HEK293 (cell line): ENCODE data around the gene GALNT13.

Experiments
- SETDB1 ChIP-seq: IDR thresholded peaks from one replicate; pipeline ENCODE4 v1.6.1; 2017; ENCODE audit warnings: mild to moderate bottlenecking, low read length, moderate library complexity, mixed read lengths; ENCODE audit not compliant: insufficient read length
- TCF7L2 ChIP-seq: IDR thresholded peaks from 2 replicates; pipeline ENCODE4 v1.6.1; 2011; ENCODE audit warnings: low read depth, mild to moderate bottlenecking, inconsistent platforms, low read length, moderate library complexity, borderline replicate concordance
- ZFP37 ChIP-seq: fragments of 450-650 bp; formaldehyde crosslinking; IDR thresholded peaks from 2 replicates; pipeline ENCODE4 v1.5.1; 2016; ENCODE audit warnings: missing biosample characterization, missing genetic modification characterization
- ZNF561 ChIP-seq: fragments of 450-650 bp; IDR thresholded peaks from 2 replicates; pipeline ENCODE4 v1.5.1; 2018; ENCODE audit warnings: missing biosample characterization, missing genetic modification characterization, borderline replicate concordance
- TF ChIP-seq, protein P1 (sequence below): fragments of 450-650 bp; formaldehyde crosslinking; IDR thresholded peaks from 2 replicates; pipeline ENCODE4 v1.5.1; 2016; ENCODE audit warnings: missing biosample characterization, missing genetic modification characterization
- TF ChIP-seq, protein P2 (sequence below): fragments of 450-650 bp; formaldehyde crosslinking; IDR thresholded peaks from 2 replicates; pipeline ENCODE4 v1.5.1; 2016; ENCODE audit warnings: missing biosample characterization, missing genetic modification characterization, low read depth
- TF ChIP-seq, protein P3 (sequence below): fragments of 450-650 bp; formaldehyde crosslinking; IDR thresholded peaks from 2 replicates; pipeline ENCODE4 v1.5.1; 2016; ENCODE audit warnings: missing biosample characterization, missing genetic modification characterization, borderline replicate concordance
- TF ChIP-seq, protein P4 (sequence below): fragments of 450-650 bp; formaldehyde crosslinking; IDR thresholded peaks from 2 replicates; pipeline ENCODE4 v1.5.1; 2016; ENCODE audit warnings: missing biosample characterization, missing genetic modification characterization

DNA sequence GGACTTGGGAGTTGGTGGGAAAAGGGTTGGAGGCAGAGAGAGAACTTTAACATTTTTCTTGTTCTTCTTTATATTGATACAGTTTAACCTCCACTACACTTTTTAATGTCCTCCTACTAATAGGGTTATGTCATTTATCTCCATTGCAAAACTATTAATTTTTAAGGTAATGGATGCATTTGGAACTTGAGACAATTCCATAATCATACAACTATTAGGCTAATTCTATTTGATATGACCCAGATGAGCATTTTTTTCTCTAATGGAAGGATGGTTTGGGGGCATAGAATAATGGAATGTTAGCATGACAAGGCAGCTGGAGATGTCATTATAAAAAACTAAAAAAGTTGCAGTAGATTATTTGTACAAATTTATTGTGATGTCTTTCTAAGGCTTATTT is 587.6 kb downstream of the GALNT13 start:
- TF ChIP-seq, protein P1, sequence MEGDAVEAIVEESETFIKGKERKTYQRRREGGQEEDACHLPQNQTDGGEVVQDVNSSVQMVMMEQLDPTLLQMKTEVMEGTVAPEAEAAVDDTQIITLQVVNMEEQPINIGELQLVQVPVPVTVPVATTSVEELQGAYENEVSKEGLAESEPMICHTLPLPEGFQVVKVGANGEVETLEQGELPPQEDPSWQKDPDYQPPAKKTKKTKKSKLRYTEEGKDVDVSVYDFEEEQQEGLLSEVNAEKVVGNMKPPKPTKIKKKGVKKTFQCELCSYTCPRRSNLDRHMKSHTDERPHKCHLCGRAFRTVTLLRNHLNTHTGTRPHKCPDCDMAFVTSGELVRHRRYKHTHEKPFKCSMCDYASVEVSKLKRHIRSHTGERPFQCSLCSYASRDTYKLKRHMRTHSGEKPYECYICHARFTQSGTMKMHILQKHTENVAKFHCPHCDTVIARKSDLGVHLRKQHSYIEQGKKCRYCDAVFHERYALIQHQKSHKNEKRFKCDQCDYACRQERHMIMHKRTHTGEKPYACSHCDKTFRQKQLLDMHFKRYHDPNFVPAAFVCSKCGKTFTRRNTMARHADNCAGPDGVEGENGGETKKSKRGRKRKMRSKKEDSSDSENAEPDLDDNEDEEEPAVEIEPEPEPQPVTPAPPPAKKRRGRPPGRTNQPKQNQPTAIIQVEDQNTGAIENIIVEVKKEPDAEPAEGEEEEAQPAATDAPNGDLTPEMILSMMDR: no peak
- TF ChIP-seq TCF7L2 (no peak), ZNF561 (tag by site-specific recombination) (no peak), SETDB1 (no peak), ZFP37 (tag by site-specific recombination) (no peak)
- TF ChIP-seq, protein P2, sequence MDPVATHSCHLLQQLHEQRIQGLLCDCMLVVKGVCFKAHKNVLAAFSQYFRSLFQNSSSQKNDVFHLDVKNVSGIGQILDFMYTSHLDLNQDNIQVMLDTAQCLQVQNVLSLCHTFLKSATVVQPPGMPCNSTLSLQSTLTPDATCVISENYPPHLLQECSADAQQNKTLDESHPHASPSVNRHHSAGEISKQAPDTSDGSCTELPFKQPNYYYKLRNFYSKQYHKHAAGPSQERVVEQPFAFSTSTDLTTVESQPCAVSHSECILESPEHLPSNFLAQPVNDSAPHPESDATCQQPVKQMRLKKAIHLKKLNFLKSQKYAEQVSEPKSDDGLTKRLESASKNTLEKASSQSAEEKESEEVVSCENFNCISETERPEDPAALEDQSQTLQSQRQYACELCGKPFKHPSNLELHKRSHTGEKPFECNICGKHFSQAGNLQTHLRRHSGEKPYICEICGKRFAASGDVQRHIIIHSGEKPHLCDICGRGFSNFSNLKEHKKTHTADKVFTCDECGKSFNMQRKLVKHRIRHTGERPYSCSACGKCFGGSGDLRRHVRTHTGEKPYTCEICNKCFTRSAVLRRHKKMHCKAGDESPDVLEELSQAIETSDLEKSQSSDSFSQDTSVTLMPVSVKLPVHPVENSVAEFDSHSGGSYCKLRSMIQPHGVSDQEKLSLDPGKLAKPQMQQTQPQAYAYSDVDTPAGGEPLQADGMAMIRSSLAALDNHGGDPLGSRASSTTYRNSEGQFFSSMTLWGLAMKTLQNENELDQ (tag by site-specific recombination): no peak
- TF ChIP-seq, protein P3, sequence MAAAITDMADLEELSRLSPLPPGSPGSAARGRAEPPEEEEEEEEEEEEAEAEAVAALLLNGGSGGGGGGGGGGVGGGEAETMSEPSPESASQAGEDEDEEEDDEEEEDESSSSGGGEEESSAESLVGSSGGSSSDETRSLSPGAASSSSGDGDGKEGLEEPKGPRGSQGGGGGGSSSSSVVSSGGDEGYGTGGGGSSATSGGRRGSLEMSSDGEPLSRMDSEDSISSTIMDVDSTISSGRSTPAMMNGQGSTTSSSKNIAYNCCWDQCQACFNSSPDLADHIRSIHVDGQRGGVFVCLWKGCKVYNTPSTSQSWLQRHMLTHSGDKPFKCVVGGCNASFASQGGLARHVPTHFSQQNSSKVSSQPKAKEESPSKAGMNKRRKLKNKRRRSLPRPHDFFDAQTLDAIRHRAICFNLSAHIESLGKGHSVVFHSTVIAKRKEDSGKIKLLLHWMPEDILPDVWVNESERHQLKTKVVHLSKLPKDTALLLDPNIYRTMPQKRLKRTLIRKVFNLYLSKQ: no peak
- TF ChIP-seq, protein P4, sequence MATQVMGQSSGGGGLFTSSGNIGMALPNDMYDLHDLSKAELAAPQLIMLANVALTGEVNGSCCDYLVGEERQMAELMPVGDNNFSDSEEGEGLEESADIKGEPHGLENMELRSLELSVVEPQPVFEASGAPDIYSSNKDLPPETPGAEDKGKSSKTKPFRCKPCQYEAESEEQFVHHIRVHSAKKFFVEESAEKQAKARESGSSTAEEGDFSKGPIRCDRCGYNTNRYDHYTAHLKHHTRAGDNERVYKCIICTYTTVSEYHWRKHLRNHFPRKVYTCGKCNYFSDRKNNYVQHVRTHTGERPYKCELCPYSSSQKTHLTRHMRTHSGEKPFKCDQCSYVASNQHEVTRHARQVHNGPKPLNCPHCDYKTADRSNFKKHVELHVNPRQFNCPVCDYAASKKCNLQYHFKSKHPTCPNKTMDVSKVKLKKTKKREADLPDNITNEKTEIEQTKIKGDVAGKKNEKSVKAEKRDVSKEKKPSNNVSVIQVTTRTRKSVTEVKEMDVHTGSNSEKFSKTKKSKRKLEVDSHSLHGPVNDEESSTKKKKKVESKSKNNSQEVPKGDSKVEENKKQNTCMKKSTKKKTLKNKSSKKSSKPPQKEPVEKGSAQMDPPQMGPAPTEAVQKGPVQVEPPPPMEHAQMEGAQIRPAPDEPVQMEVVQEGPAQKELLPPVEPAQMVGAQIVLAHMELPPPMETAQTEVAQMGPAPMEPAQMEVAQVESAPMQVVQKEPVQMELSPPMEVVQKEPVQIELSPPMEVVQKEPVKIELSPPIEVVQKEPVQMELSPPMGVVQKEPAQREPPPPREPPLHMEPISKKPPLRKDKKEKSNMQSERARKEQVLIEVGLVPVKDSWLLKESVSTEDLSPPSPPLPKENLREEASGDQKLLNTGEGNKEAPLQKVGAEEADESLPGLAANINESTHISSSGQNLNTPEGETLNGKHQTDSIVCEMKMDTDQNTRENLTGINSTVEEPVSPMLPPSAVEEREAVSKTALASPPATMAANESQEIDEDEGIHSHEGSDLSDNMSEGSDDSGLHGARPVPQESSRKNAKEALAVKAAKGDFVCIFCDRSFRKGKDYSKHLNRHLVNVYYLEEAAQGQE (tag by site-specific recombination): no peak
